B cell (primary cell): Measurements from ENCODE around the gene GMPPA.

Experiments used
- CTCF ChIP-seq: fragments of 200-600 bp; IDR thresholded peaks from one replicate; pipeline ENCODE4 v1.8.0; 2022; ENCODE audit warnings: antibody characterized with exemption, mild to moderate bottlenecking
- EZH2 ChIP-seq: IDR thresholded peaks from 2 replicates; pipeline ENCODE4 v1.6.1; 2012; ENCODE audit warnings: borderline replicate concordance, low read depth, mild to moderate bottlenecking, moderate library complexity, low read length; ENCODE audit not compliant: insufficient read depth, poor library complexity, severe bottlenecking

DNA sequence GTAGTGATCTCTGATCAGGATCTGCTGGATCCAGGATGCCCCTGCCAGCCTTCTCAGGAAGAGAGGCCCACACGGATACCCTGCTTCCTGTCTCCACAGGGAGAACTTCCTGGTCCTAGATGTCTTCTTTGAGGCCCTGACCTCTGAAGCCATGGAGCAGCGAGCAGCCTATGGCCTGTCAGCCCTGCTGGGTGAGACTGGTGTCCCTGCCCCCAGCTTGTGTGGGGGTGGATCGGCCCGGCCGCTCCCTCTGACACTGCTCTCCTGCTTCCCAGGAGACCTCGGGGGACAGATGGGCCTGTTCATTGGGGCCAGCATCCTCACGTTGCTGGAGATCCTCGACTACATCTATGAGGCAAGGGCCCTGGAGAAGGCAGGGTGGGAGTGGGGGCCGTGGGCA is 38.3 kb downstream of the GMPPA start:
- no peak for TF ChIP-seq CTCF
- TF ChIP-seq EZH2, result no peak
